H9 (cell line): ENCODE data around the gene GTF3A. TPM values are rescaled to one million over a fixed set of nuclear protein-coding genes. Genes with fewer than 3 reads are reported as not detected.

Experiments
- DNase-seq: peaks from one replicate; pipeline ENCODE4 v3.0.0-alpha.2; 2017
- H2AFZ ChIP-seq: one replicate; pipeline ENCODE4 v1.6.1; 2013; ENCODE audit warnings: mild to moderate bottlenecking, low read length, control low read depth, moderate library complexity
- H2AK5ac ChIP-seq: 2 replicates; pipeline ENCODE4 v1.6.1; 2013; ENCODE audit warnings: low read length, control low read depth, mixed read lengths; ENCODE audit not compliant: insufficient read length
- H2BK120ac ChIP-seq: one replicate; pipeline ENCODE4 v1.6.1; 2013; ENCODE audit warnings: low read depth, mild to moderate bottlenecking, low read length, control low read depth, inconsistent platforms; ENCODE audit not compliant: poor library complexity, severe bottlenecking
- H2BK12ac ChIP-seq: 2 replicates; pipeline ENCODE4 v1.6.1; 2013; ENCODE audit warnings: low read length, control low read depth, mixed read lengths, low read depth; ENCODE audit not compliant: insufficient read length
- H2BK15ac ChIP-seq: 2 replicates; pipeline ENCODE4 v1.6.1; 2013; ENCODE audit warnings: low read depth, low read length, control low read depth
- H2BK20ac ChIP-seq: one replicate; pipeline ENCODE4 v1.6.1; 2013; ENCODE audit warnings: low read depth, mild to moderate bottlenecking, low read length, control low read depth, inconsistent platforms; ENCODE audit not compliant: poor library complexity, severe bottlenecking
- H2BK5ac ChIP-seq: 2 replicates; pipeline ENCODE4 v1.6.1; 2013; ENCODE audit warnings: low read length, control low read depth, mixed read lengths; ENCODE audit not compliant: insufficient read length
- H3K14ac ChIP-seq: 2 replicates; pipeline ENCODE4 v1.6.1; 2013; ENCODE audit warnings: low read length, control low read depth; ENCODE audit not compliant: insufficient read depth
- H3K18ac ChIP-seq: 2 replicates; pipeline ENCODE4 v1.6.1; 2013; ENCODE audit warnings: low read depth, mild to moderate bottlenecking, mixed read lengths, low read length, control low read depth; ENCODE audit not compliant: insufficient read length
- H3K23ac ChIP-seq: 2 replicates; pipeline ENCODE4 v1.6.1; 2013; ENCODE audit warnings: low read length, control low read depth, mixed read lengths, low read depth; ENCODE audit not compliant: insufficient read length
- H3K23me2 ChIP-seq: 2 replicates; pipeline ENCODE4 v1.6.1; 2013; ENCODE audit warnings: low read depth, mild to moderate bottlenecking, mixed read lengths, low read length, control low read depth; ENCODE audit not compliant: insufficient read length, poor library complexity, severe bottlenecking
- H3K27ac ChIP-seq: 2 replicates; pipeline ENCODE4 v1.5.1; 2013; ENCODE audit warnings: low read length, control low read depth, mixed read lengths, low read depth; ENCODE audit not compliant: insufficient read length
- H3K27me3 ChIP-seq: 2 replicates; pipeline ENCODE4 v1.6.1; 2013; ENCODE audit warnings: low read length, control low read depth, inconsistent platforms; ENCODE audit not compliant: insufficient read depth
- H3K4ac ChIP-seq: 2 replicates; pipeline ENCODE4 v1.6.1; 2013; ENCODE audit warnings: low read depth, mild to moderate bottlenecking, control low read depth, inconsistent platforms, low read length, moderate library complexity
- H3K4me1 ChIP-seq: 2 replicates; pipeline ENCODE4 v1.6.1; 2013; ENCODE audit warnings: low read length, control low read depth, inconsistent platforms; ENCODE audit not compliant: insufficient read depth
- H3K4me2 ChIP-seq: 2 replicates; pipeline ENCODE4 v1.6.1; 2013; ENCODE audit warnings: low read length, control low read depth, mixed read lengths; ENCODE audit not compliant: insufficient read length, insufficient read depth
- H3K56ac ChIP-seq: 2 replicates; pipeline ENCODE4 v1.6.1; 2013; ENCODE audit warnings: low read depth, mild to moderate bottlenecking, mixed read lengths, low read length, control low read depth; ENCODE audit not compliant: insufficient read length
- H3K79me1 ChIP-seq: 2 replicates; pipeline ENCODE4 v1.6.1; 2013; ENCODE audit warnings: low read depth, mild to moderate bottlenecking, moderate library complexity, low read length, control low read depth, inconsistent platforms; ENCODE audit not compliant: insufficient read depth, poor library complexity, severe bottlenecking
- H3K79me2 ChIP-seq: 2 replicates; pipeline ENCODE4 v1.6.1; 2013; ENCODE audit warnings: low read length, control low read depth, inconsistent platforms; ENCODE audit not compliant: insufficient read depth
- H3K9ac ChIP-seq: 2 replicates; pipeline ENCODE4 v1.6.1; 2013; ENCODE audit warnings: low read length, control low read depth, mixed read lengths; ENCODE audit not compliant: insufficient read length; ENCODE audit errors: extremely low read depth
- H3K9me3 ChIP-seq: one replicate; pipeline ENCODE4 v1.6.1; 2013; ENCODE audit warnings: low read depth, low read length, inconsistent platforms; ENCODE audit not compliant: control insufficient read depth
- H3T11ph ChIP-seq: one replicate; pipeline ENCODE4 v1.6.1; 2013; ENCODE audit warnings: mild to moderate bottlenecking, low read length, control low read depth, inconsistent platforms
- H4K20me1 ChIP-seq: one replicate; pipeline ENCODE4 v1.6.1; 2013; ENCODE audit not compliant: control insufficient read depth, insufficient read length, insufficient read depth
- H4K5ac ChIP-seq: 2 replicates; pipeline ENCODE4 v1.6.1; 2013; ENCODE audit warnings: low read depth, mild to moderate bottlenecking, mixed read lengths, low read length, control low read depth; ENCODE audit not compliant: insufficient read length
- H4K8ac ChIP-seq: replicated peaks from 2 replicates; pipeline ENCODE4 v1.6.1; 2013; ENCODE audit warnings: low read length, control low read depth, mixed read lengths, low read depth; ENCODE audit not compliant: insufficient read length
- H4K91ac ChIP-seq: 2 replicates; pipeline ENCODE4 v1.6.1; 2013; ENCODE audit warnings: low read depth, mild to moderate bottlenecking, moderate library complexity, mixed read lengths, low read length, control low read depth; ENCODE audit not compliant: insufficient read length
- H3K27ac Mint-ChIP-seq, 3 experiments: 2 replicates in 2 of 3; 3 replicates in 1 of 3; pipeline ENCODE4 v1.8.0; 2020 to 2021; ENCODE audit warnings: mixed read lengths in 3 of 3, mild to moderate bottlenecking in 1 of 3, moderate library complexity in 1 of 3
- H3K27me3 Mint-ChIP-seq: 2 replicates; pipeline ENCODE4 v1.8.0; 2021; ENCODE audit warnings: low read depth, mild to moderate bottlenecking, moderate library complexity, mixed read lengths
- H3K36me3 Mint-ChIP-seq, 3 experiments: 2 replicates in 2 of 3; 3 replicates in 1 of 3; pipeline ENCODE4 v1.8.0; 2020 to 2021; ENCODE audit warnings: low read depth in 3 of 3, mixed read lengths in 3 of 3; ENCODE audit not compliant: insufficient read depth in 1 of 3
- H3K4me1 Mint-ChIP-seq, 2 experiments: 2 replicates each; pipeline ENCODE4 v1.8.0; 2020; ENCODE audit warnings: mixed read lengths in 2 of 2
- H3K4me3 Mint-ChIP-seq, 2 experiments: 2 replicates in 1 of 2; 3 replicates in 1 of 2; pipeline ENCODE4 v1.8.0; 2020 to 2021; ENCODE audit warnings: mild to moderate bottlenecking in 2 of 2, mixed read lengths in 2 of 2, moderate library complexity in 1 of 2
- H3K9me3 Mint-ChIP-seq, 2 experiments: 2 replicates in 1 of 2; 3 replicates in 1 of 2; pipeline ENCODE4 v1.8.0; 2020; ENCODE audit warnings: mild to moderate bottlenecking in 2 of 2, mixed read lengths in 2 of 2, moderate library complexity in 1 of 2
- WGBS: extraction: QIAGEN DNeasy Blood & Tissue Kit; methylation state at CpG from one replicate; pipeline ENCODE4 v1.1.7; 2013; ENCODE audit warnings: missing lambda C conversion rate, low lambda C conversion rate, mixed read lengths; ENCODE audit not compliant: insufficient read length; ENCODE audit errors: extremely low coverage; 5-methylcytosine and 5-hydroxymethylcytosine counted together
- total RNA-seq: library from RNA; stranded (reverse); gene quantifications from 2 replicates; pipeline ENCODE4 v1.2.1, GENCODE V29; 2021
- TF ChIP-seq, protein P1 (sequence below): fragments of 200-600 bp; sonication (generic); conservative IDR thresholded peaks from 3 replicates; pipeline ENCODE4 v1.8.0; 2021; ENCODE audit warnings: antibody characterized with exemption, mild to moderate bottlenecking

The GTF3A gene
- total RNA-seq, 1 experiment from 2014 or later, result 70.0 TPM

- H3K36me3 Mint-ChIP-seq, result peaks cover 30 to 77% (median 67%) of the 10 kb centered on the region in 3 experiments; a peak in 6 of 7 replicates
- no peaks in the 10 kb centered on the region for H3K79me1 ChIP-seq
- TF ChIP-seq, protein P1, sequence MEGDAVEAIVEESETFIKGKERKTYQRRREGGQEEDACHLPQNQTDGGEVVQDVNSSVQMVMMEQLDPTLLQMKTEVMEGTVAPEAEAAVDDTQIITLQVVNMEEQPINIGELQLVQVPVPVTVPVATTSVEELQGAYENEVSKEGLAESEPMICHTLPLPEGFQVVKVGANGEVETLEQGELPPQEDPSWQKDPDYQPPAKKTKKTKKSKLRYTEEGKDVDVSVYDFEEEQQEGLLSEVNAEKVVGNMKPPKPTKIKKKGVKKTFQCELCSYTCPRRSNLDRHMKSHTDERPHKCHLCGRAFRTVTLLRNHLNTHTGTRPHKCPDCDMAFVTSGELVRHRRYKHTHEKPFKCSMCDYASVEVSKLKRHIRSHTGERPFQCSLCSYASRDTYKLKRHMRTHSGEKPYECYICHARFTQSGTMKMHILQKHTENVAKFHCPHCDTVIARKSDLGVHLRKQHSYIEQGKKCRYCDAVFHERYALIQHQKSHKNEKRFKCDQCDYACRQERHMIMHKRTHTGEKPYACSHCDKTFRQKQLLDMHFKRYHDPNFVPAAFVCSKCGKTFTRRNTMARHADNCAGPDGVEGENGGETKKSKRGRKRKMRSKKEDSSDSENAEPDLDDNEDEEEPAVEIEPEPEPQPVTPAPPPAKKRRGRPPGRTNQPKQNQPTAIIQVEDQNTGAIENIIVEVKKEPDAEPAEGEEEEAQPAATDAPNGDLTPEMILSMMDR, result no peak
These were observed 7.8 kb downstream of the GTF3A start for GRCh38 chr13:27432180-27432579.

More at GRCh38 chr13:27432180-27432579, 7.8 kb downstream of the GTF3A start:
- no peak overlapping the region for H3K27ac Mint-ChIP-seq
- Histone ChIP-seq H3K27ac (no peak overlapping the region), H3K4me1 (no peaks in the 10 kb centered on the region), H3K9me3 (no peaks in the 10 kb centered on the region), H2BK20ac (no peak overlapping the region), H3K23me2 (no peaks in the 10 kb centered on the region), H2BK120ac (no peak overlapping the region), H3K4ac (no peak overlapping the region), H3K27me3 (no peaks in the 10 kb centered on the region), H2BK5ac (no peak overlapping the region), H4K20me1 (no peaks in the 10 kb centered on the region), H3K79me2 (no peaks in the 10 kb centered on the region), H4K91ac (no peak overlapping the region), H4K8ac (no peak overlapping the region), H2AFZ (no peak overlapping the region), H4K5ac (no peak overlapping the region), H3K9ac (no peak overlapping the region), H3K4me2 (no peak overlapping the region), H3K14ac (no peak overlapping the region), H3K23ac (no peak overlapping the region), H3T11ph (no peak overlapping the region), H2AK5ac (no peak overlapping the region), H2BK12ac (no peak overlapping the region), H3K56ac (no peak overlapping the region), H3K18ac (no peak overlapping the region), H2BK15ac (no peak overlapping the region)
- H3K9me3 Mint-ChIP-seq, result no peaks in the 10 kb centered on the region
- H3K4me3 Mint-ChIP-seq, result no peak overlapping the region
- DNase-seq, result no peak
- H3K4me1 Mint-ChIP-seq, result no peaks in the 10 kb centered on the region
- no CpG with 5 or more reads among the region's 3 CpGs for WGBS
- H3K27me3 Mint-ChIP-seq, result no peaks in the 10 kb centered on the region
